GM04503 (cell line): ENCODE measurements around the gene LMNTD2.

Source experiments
- DNase-seq: peaks from one replicate; pipeline ENCODE4 v3.0.0-alpha.2; 2012; ENCODE audit warnings: low read depth

The LMNTD2 gene

GRCh38 chr11:567629-568292 lies 7.2 kb upstream of the LMNTD2 start:
- no peak for DNase-seq

GRCh38 chr11:567011-567628 lies 6.6 kb upstream of the LMNTD2 start:
- no peak for DNase-seq

- DNase-seq = no peak
Observed at GRCh38 chr11:565921-566509, 5.5 kb upstream of the LMNTD2 start.

- no peak for DNase-seq
Observed at GRCh38 chr11:563812-564578, 3.5 kb upstream of the LMNTD2 start.

GRCh38 chr11:563066-563811 lies 2.7 kb upstream of the LMNTD2 start:
- DNase-seq = no peak

- DNase-seq = no peak
Observed at GRCh38 chr11:562046-562645, 1.6 kb upstream of the LMNTD2 start.

GRCh38 chr11:561148-562003 lies 838 bp upstream of the LMNTD2 start:
- DNase-seq = no peak

GRCh38 chr11:559712-560304 lies 730 bp downstream of the LMNTD2 start:
- DNase-seq = no peak

GRCh38 chr11:559020-559620 lies 1.4 kb downstream of the LMNTD2 start:
- DNase-seq = no peak

GRCh38 chr11:558503-558902 lies 2.0 kb downstream of the LMNTD2 start:
- DNase-seq = no peak

GRCh38 chr11:557328-558132 lies 3.0 kb downstream of the LMNTD2 start:
- no peak for DNase-seq

- DNase-seq = no peak
Observed at GRCh38 chr11:556662-557256, 3.8 kb downstream of the LMNTD2 start.

- DNase-seq = no peak
Observed at GRCh38 chr11:555780-556661, 4.5 kb downstream of the LMNTD2 start.

GRCh38 chr11:555227-555779 lies 5.2 kb downstream of the LMNTD2 start:
- DNase-seq = no peak

- DNase-seq = no peak
Observed at GRCh38 chr11:554428-555226, 5.9 kb downstream of the LMNTD2 start.

- no peak for DNase-seq
Observed at GRCh38 chr11:553988-554340, 6.6 kb downstream of the LMNTD2 start.
